OCI-LY3 (cell line): ENCODE measurements around the gene SLC25A29.

Experiments
- EZH2phosphoT487 ChIP-seq: fragments of 200-600 bp; shearing (Covaris generic); IDR thresholded peaks from 2 replicates; pipeline ENCODE4 v1.6.1; 2018; ENCODE audit warnings: antibody characterized with exemption, mixed run types, low read depth
- TF ChIP-seq, protein P1 (sequence below): fragments of 200-600, 300-600 bp; sonication (generic); IDR thresholded peaks from 2 replicates; pipeline ENCODE4 v1.5.1; 2014; ENCODE audit warnings: antibody characterized with exemption, low read length, low read depth

DNA sequence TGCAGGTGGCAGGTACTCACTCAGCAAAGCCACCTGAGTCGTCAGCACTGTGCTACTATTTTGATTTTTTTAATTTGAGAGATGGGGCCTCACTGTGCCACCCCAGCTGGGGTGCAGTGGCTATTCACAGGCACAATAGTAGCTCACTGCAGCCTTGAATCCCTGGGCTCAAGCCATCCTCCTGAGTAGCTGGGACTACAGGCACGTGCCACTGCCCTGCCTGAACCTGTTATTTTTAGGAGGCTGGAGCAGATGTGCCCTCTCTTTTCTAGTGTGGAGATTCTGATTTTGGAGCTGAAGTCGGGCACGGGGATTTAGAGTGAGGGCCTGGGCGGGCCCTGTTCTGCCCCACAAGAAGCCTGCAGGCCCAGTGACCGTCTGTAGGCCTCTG is 34.2 kb upstream of the SLC25A29 start:
- TF ChIP-seq, protein P1, sequence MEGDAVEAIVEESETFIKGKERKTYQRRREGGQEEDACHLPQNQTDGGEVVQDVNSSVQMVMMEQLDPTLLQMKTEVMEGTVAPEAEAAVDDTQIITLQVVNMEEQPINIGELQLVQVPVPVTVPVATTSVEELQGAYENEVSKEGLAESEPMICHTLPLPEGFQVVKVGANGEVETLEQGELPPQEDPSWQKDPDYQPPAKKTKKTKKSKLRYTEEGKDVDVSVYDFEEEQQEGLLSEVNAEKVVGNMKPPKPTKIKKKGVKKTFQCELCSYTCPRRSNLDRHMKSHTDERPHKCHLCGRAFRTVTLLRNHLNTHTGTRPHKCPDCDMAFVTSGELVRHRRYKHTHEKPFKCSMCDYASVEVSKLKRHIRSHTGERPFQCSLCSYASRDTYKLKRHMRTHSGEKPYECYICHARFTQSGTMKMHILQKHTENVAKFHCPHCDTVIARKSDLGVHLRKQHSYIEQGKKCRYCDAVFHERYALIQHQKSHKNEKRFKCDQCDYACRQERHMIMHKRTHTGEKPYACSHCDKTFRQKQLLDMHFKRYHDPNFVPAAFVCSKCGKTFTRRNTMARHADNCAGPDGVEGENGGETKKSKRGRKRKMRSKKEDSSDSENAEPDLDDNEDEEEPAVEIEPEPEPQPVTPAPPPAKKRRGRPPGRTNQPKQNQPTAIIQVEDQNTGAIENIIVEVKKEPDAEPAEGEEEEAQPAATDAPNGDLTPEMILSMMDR: no peak
- no peak for TF ChIP-seq EZH2phosphoT487
